HepG2 (cell line): ENCODE data around the gene EMP2. TPM values are rescaled to one million over a fixed set of nuclear protein-coding genes. Genes with fewer than 3 reads are reported as not detected.

Experiments used
- BCL3 ChIP-seq: sonication (generic); formaldehyde crosslinking; IDR thresholded peaks from 2 replicates; pipeline ENCODE4 v1.5.1; 2020; ENCODE audit warnings: mild to moderate bottlenecking, missing genetic modification reagents, moderate library complexity
- ELF3 ChIP-seq: IDR thresholded peaks from 2 replicates; pipeline ENCODE4 v1.6.1; 2016; ENCODE audit warnings: missing genetic modification reagents, missing compliant biosample characterization
- FOSL2 ChIP-seq: sonication (generic); formaldehyde crosslinking; IDR thresholded peaks from 2 replicates; pipeline ENCODE4 v1.4.0; 2020; ENCODE audit warnings: missing genetic modification reagents
- HDAC1 ChIP-seq: sonication (generic); formaldehyde crosslinking; IDR thresholded peaks from 2 replicates; pipeline ENCODE4 v1.5.1; 2020; ENCODE audit warnings: mild to moderate bottlenecking, missing genetic modification reagents
- MEIS1 ChIP-seq: sonication (generic); formaldehyde crosslinking; IDR thresholded peaks from 2 replicates; pipeline ENCODE4 v1.9.0; 2021; ENCODE audit warnings: mild to moderate bottlenecking, missing genetic modification reagents, moderate library complexity, borderline replicate concordance
- MTF2 ChIP-seq: sonication (generic); formaldehyde crosslinking; IDR thresholded peaks from 2 replicates; pipeline ENCODE4 v1.5.0; 2020; ENCODE audit warnings: missing genetic modification reagents, borderline replicate concordance
- NFE2L2 ChIP-seq: fragments of 150-350 bp; IDR thresholded peaks from 2 replicates; pipeline ENCODE4 v1.6.1; 2014; ENCODE audit warnings: low read length
- NFKB2 ChIP-seq: sonication (generic); formaldehyde crosslinking; IDR thresholded peaks from 2 replicates; pipeline ENCODE4 v1.4.0; 2020; ENCODE audit warnings: missing genetic modification reagents, borderline replicate concordance
- RARG ChIP-seq: sonication (generic); formaldehyde crosslinking; IDR thresholded peaks from 2 replicates; pipeline ENCODE4 v1.4.0; 2020; ENCODE audit warnings: low read depth, mild to moderate bottlenecking, missing genetic modification reagents
- TEAD3 ChIP-seq: optimal IDR thresholded peaks from 2 replicates; pipeline ENCODE3; 2016; ENCODE audit warnings: borderline replicate concordance
- TRAFD1 ChIP-seq: sonication (generic); formaldehyde crosslinking; IDR thresholded peaks from 2 replicates; pipeline ENCODE4 v1.5.1; 2020; ENCODE audit warnings: missing genetic modification reagents, mild to moderate bottlenecking, borderline replicate concordance
- ZNF275 ChIP-seq: sonication (generic); formaldehyde crosslinking; IDR thresholded peaks from 2 replicates; pipeline ENCODE4 v1.8.0; 2022; ENCODE audit warnings: missing genetic modification reagents, mild to moderate bottlenecking, inconsistent platforms, borderline replicate concordance
- ZNF44 ChIP-seq: sonication (generic); formaldehyde crosslinking; IDR thresholded peaks from 2 replicates; pipeline ENCODE4 v1.5.1; 2020; ENCODE audit warnings: mild to moderate bottlenecking, missing genetic modification reagents
- ZNF616 ChIP-seq: sonication (generic); formaldehyde crosslinking; IDR thresholded peaks from 2 replicates; pipeline ENCODE4 v1.5.0; 2020; ENCODE audit warnings: low read depth, mild to moderate bottlenecking, missing genetic modification reagents
- ZNF646 ChIP-seq: sonication (generic); formaldehyde crosslinking; IDR thresholded peaks from 2 replicates; pipeline ENCODE4 v1.9.0; 2021; ENCODE audit warnings: mild to moderate bottlenecking, missing genetic modification reagents
- ZNF816 ChIP-seq: sonication (generic); formaldehyde crosslinking; IDR thresholded peaks from 2 replicates; pipeline ENCODE4 v1.8.0; 2022; ENCODE audit warnings: missing genetic modification reagents, mild to moderate bottlenecking, borderline replicate concordance
- ZNF883 ChIP-seq: sonication (generic); formaldehyde crosslinking; IDR thresholded peaks from 2 replicates; pipeline ENCODE4 v1.5.1; 2020; ENCODE audit warnings: mild to moderate bottlenecking, missing genetic modification reagents; ENCODE audit errors: not compliant biosample characterization
- polyA plus RNA-seq, 8 experiments: library from polyadenylated mRNA; depleted of rRNA in 3 of 8; stranded (reverse) in 7 of 8; unstranded in 1 of 8; fragments of >200 nt; fragmentation: Illumina TruSeq in 4 of 8; extraction: Trizol in 4 of 8; gene quantifications; 2 replicates each; pipeline versions ENCODE4 v1.2.1 to v1.2.3, GENCODE V29; 2011 to 2016; ENCODE audit warnings: low read depth in 4 of 8, missing spikeins in 1 of 8, mixed read lengths in 1 of 8; ENCODE audit not compliant: insufficient read depth in 1 of 8
- total RNA-seq, 5 experiments: library from RNA; depleted of rRNA; stranded (reverse); fragments of >200 nt; fragmentation: Illumina TruSeq; extraction: Trizol; gene quantifications; 2 replicates each; pipeline ENCODE4 v1.2.3, GENCODE V29; 2016; ENCODE audit warnings: low read depth in 1 of 5

Gene EMP2
- total and polyA plus RNA-seq, 2 of the 13 experiments (the other 11 are each of a cell fraction or from before 2014, with no cell fraction given): 24.6 to 91.2 TPM

GRCh38 chr16:10622036-10622921, 41.9 kb upstream of the EMP2 start (continued):
- TF ChIP-seq ZNF275 (CRISPR knock-in tag) (no peak), FOSL2 (CRISPR knock-in tag) (0 out of 2 replicates have a peak, but pooled peaks have one; percentile 13), ZNF816 (CRISPR knock-in tag) (0 out of 2 replicates have a peak, but pooled peaks have one; percentile 24), NFKB2 (0 out of 2 replicates have a peak, but pooled peaks have one; percentile 25), RARG (no peak), ELF3 (CRISPR knock-in tag) (0 out of 2 replicates have a peak, but pooled peaks have one; percentile 16), TEAD3 (peak; percentile 22), ZNF616 (no peak), BCL3 (no peak), MEIS1 (CRISPR knock-in tag) (0 out of 2 replicates have a peak, but pooled peaks have one; percentile 17), TRAFD1 (CRISPR knock-in tag) (0 out of 2 replicates have a peak, but pooled peaks have one; percentile 63), MTF2 (CRISPR knock-in tag) (no peak), ZNF44 (CRISPR knock-in tag) (no peak), NFE2L2 (no peak), ZNF883 (peak; percentile 33), HDAC1 (peak; percentile 31; the same call in 1 of the 2 replicates), ZNF646 (CRISPR knock-in tag) (0 out of 2 replicates have a peak, but pooled peaks have one; percentile 21)
